Astrocyte of the hippocampus (primary cell): Measurements from ENCODE around the gene GTF2IRD1.

Experiments
- DNase-seq: peaks from one replicate; pipeline ENCODE4 v3.0.0; 2011; ENCODE audit warnings: low read depth, low spot score

GTF2IRD1 gene

DNA sequence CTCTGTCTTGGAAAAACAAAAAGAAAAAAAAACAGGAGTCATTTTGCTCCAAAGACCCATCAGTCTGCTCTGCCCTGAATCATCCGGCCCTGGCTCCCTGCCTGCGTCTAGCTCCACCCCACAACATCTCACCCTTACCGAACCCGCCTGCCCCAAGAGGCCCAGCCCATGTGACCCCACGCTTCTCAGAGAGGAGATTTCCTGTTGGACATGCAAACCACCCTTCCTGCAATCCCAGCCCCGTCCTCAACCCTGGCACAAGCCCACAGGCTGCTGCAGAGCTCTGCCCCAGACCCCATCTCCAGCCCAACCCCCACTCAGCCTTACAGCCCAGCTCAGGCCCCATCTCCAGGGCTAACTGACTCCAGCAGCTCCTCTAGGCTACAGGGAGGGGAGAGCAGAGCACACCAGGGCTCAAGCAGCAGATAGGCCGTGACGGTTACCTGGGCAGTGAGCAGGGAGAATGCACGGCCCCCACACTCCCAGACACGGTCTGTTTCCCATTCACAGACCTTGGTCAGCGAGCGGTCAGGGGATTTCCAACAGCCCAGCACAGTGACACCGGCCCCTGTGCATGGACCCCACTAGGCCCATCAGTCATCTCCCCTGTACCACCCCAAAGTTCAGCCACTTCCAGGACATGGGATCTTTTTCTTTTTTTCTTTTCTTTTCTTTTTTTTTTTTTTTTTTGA, 133.9 kb downstream of the GTF2IRD1 start:
- DNase-seq, result peak; percentile 93

DNA sequence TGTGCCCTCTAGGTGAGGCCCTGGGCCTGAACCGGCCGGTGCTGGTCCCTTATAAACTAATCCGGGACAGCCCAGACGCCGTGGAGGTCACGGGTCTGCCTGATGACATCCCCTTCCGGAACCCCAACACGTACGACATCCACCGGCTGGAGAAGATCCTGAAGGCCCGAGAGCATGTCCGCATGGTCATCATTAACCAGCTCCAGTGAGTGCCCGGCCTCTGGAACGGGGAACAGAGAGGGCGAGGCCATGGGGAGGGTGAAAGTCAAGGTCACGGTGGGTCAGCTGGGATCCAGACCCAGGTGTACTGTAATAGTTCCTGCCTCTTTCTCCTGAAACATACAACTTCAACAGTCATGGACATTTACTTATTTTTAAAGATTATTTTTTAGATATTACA, 137.1 kb downstream of the GTF2IRD1 start:
- no peak for DNase-seq

DNA sequence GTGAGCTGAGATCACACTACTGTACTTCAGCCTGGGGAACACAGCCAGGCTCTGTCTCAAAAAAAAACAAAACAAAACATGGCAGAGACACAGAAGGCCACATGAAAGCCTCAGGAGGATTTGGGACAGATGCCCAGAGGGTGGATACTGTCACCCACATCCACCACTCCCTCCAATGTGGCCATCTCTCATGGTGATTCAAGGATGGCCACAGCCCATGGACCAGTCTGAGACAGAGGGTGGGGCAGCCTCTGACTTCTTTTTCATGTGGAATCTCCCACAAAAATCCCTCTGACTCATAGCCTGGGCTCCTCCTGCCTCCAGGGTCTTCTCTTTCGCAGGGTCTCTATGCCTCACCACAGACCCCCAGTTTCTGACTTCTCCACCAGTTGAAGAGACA, 144.9 kb downstream of the GTF2IRD1 start:
- DNase-seq, result peak; percentile 77

DNA sequence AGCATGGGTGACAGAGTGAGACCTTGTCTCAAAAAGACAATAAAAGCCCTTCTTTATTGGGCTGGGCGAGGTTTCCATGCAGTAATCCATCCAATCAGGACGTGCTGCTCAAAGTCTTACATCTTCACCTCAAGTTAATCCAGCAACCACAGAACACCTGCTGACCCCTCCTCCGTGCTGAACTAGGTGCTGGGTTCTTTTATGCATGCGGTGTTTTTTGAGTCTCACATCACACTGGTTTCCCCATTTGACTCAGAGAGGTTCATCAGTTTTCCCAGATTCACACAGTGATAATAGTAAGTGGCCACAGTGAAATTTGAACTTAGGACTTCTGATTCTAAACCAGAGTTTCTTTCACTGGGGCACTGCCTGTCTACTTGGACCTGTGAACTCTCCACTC, 145.5 kb downstream of the GTF2IRD1 start:
- no peak for DNase-seq

DNA sequence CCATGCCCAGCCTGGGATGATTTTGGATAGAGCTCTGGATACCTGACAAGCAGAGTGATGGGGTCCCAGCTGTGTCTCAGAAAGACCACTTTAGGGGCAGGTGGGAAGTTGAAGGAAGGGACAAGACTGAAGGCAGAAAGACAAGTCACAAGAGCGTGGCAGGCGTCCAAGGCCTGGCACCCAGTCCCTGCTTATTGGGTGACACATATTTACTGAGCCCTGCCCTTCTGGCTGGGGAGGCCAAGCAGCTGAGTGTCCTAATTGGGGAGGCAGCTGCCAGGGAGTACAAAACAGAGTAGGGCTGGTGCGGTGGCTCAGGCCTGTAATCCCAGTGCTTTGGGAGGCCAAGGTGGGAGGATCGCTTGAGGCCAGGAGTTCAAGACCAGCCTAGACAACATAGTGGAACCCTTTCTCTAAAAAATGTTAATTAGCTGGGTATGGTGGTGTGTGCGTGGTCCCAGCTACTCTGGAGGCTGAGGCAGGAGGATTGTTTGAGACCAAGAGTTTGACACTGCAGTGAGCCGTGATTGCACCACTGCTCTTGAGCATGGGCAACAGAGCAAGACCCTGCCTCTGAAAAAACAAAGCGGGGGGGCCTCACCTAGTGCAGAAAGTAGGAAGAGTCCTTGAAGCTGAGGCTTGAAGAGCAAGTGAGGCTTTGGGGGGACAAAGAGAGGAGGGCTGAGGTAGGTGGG, 150.8 kb downstream of the GTF2IRD1 start:
- no peak for DNase-seq

DNA sequence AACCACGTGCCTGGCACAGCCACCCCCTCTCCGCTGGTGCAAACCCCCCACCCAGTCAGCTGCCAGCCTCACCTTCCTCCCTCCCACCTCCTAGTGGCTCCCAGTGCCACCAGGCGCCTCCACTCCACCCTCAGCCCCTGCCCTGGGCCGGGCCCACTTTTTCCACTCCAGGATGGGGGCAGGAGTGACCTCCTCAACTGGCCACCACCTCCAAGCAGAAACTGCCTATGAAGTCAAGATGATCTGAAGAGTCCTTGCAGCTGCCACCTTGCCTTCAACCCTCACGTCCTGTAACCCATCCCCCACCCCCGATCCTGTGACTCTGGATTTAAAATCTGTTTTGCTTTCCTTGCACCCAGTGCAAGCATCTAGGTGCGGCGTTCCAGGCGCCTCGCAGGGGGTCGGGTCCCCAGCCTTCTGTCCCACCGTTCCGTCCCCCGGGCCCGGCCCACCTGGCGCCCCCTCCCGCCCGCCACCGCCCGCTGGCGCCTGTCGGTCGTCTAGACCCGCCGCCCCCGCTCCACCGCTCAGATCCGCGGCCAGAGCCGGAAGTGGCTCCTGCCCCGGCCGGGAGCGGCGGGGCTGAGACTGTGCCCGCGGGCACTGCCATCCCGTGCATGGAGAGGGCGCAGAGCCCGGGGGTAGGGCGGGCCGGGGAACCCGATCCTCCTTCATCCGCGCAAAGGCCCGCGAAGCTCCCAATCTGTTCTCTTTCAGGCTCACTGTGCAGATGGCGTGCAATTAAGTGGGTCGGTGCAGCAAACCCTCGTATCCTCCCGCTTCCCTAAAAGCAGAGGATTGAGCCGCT, 152.6 kb downstream of the GTF2IRD1 start:
- peak; percentile 55 for DNase-seq

DNA sequence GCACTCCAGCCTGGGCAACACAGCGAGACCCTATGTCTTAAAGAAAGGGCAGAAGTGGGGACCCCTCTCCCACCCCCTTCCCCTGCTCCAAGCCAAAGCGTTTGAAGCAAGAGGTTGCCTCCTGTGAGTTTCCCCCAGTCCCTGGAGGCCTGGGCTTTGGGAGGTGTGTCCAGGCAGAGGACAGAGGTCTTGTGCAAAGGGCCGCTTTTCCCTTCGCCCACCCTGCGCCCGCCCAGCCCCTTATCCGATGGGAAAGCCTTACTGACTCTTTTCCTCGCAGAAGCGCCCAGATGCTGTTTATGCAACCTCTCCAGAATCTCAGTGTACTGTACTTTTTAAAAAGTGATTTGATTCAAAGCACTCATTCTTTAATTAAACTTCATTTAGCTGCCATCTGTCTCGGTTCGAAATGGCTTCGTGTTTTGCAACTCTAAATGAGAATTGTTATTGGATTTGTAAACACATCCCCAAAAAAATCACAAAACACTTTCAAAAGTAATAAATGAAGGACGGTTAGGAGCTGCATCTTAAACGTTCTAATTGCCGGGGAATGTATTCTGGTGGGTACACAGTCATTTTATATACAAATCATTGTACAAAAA, 153.3 kb downstream of the GTF2IRD1 start:
- no peak for DNase-seq

DNA sequence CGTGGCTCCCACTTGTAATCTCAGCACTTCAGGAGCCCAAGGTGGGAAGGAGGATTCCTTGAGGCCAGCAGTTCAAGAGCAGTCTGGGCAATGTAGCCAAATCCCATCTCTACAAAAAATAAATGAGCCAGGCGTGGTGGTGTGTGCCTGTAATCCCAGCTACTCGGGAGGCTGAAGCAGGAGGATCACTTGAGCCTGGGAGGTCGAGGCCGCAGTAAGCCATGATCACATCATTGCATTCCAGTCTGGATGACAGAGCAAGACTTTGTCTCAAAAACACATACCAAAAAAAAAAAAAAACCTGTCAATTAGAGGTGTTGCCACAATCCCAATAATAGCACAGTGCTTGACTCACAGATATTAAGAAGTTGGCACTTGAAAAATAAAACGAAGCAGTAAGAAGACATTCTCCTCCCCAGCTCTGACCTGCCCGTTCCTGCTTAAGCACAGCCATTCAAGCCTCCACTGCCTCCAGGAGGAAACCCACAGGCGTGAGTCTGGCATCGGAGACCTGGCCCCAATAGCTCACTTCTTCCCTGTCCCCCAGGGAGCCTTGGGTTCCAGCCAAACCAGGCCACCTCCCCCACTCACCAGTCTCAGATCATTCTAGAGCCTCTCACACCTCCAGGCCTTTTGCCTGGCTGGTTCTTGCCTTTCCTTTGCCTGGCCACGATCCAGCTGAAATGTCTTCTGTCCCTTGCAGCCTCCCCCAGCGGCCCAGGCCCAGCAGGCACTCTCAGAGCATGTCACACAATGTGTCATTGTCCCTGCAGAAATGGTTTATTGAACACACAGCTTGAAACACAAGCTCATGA, 158.5 kb downstream of the GTF2IRD1 start:
- peak; percentile 87 for DNase-seq

DNA sequence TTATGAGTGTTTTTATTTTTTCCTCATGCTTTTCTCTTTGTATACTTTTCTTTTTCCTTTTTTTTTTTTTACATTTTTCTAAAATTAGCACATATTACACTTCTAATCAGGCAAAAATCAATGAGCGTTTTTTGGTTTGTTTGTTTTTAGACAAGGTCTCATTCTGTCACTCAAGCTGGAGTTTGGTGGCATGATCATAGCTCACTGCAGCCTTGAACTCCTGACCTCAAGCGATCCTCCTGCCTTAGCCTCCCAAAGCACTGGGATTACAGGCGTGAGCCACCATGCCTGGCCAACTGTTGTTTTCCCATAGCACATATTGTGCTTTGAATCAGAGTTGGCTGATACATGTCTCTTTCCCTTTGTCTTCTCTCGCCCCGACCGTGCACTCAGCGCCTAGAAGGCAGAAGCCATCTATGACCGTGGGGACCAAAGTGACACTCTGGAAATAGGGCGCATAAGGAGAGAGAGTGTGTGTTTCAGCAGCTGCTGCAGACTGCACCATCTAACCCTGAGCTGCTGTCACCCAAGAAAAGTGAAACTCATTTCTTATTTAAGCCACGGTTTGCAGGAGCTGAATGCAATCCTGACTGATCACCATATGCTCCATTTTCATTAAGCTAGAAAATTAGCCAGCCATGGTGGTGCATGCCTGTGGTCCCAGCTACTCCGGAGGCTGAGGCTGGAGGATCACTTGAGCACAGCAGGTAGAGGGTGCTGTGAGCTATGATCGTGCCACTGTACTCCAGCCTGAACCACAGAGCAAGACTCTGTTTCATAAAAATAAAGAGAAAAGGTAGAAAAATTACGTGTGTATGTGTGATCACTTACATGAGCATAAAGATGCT, 162.5 kb downstream of the GTF2IRD1 start:
- no peak for DNase-seq

DNA sequence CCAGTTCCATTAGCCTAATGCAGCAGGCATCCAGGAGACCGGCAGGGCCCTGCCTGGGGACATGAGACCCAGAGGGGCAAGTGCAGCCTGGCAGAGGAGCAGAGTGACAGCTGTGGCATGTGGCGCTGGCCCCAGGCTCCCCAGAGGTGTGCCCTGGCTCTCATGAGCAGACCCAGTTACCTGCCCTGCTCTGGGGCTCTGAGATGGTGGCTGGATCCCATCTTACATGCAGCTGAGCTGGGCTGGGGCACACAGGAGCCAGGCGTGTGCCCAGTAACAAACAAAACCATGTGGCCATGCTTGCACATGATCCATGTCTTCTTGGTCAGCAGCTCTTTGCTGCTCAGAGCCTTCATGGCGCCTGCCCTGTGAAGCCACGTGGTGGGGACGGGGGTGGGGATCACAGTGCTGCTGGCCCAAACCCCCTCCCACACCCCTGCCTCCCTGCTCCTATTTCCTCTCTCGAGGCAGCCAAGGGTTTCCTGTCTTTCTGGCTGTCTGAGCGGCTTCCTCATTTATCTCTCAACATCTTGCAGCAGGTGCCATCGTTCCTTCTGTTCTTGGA, 163.6 kb downstream of the GTF2IRD1 start:
- no peak for DNase-seq

DNA sequence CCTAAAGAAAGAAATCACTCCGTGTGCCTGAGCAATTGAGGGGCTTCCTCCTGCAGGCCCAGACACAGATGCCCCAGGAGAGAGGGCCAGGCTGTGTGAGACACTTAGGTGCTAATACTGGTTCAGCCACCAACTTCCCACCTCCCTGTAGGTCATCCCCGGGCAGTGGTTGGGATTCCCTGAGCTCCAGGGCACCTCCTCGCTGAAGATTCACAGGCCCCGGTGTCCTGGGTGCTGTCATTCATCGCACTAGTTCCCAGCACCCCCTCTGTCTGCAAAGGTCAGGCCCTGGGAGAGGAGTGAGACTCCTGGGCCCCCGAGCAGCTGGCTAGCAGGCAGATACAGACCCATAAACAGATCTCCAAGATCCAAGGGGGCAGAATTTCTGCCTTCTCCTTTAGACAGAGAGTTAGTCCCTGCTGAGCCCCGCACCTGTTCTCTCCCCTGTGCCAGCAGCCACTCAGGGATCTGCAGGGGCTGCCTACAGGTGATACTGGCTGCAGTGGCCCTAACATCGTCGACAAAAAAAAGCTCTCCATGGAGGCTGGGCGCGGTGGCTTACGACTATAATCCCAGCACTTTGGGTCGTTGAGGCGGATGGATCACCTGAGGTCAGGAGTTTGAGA, 165.6 kb downstream of the GTF2IRD1 start:
- no peak for DNase-seq

DNA sequence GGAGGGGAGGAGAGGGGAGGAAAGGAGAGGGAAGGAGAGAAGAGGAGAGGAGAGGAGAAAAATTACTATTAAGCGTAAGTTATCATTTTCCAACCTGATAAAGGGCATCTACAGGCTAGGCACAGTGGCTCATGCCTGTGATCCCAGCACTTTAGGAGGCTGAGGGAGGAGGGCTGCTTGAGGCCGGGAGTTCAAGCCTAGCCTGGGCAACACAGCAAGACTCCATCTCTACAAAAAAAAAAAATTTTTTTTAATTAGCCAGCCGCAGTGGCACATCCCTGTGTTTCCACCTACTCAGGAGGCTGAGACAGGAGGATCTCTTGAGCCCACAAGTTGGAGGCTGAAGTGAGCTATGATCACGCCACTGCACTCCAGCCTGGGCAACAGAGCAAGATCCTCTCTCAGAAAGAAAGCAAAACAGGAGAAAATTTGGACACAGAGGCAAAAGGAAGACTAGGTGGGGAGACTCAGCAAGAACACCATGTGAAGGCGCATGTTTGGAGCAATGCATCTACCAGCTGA, 168.6 kb downstream of the GTF2IRD1 start:
- no peak for DNase-seq

DNA sequence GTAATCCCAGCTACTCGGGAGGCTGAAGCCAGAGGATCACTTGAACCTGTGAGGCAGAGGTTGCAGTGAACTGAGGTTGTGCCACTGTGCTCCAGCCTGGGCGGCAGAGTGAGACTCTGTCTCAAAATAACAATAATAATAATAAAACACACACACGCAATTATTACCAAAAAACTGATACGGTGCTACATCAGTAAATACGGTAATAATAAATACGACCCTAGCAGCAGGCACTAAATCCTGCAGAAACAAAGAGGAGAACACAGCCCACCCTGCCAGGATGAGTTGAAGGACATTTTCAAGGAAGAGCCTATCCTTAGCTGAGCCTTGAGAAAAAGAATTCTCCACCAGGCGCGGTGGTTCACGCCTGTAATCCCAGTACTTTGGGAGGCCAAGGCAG, 169.4 kb downstream of the GTF2IRD1 start:
- no peak for DNase-seq

DNA sequence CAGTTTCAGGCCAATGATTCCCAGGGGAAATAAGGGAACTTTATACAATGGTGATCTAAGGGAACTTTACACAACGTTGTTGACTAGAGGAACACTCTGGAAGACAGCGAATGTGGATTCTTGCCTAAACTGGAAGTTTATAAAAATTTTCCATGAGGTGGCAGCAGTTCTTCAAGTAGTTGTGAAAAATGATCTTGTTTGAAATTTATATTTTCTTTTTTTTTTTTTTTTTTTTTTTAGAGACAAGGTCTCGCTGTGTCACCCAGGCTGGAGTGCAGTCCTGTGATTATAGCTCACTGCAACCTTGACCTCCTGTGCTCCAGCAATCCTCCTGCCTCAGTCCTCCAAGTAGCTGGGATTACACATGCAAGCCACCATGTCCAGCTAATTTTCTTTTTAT, 171.7 kb downstream of the GTF2IRD1 start:
- DNase-seq, result no peak

DNA sequence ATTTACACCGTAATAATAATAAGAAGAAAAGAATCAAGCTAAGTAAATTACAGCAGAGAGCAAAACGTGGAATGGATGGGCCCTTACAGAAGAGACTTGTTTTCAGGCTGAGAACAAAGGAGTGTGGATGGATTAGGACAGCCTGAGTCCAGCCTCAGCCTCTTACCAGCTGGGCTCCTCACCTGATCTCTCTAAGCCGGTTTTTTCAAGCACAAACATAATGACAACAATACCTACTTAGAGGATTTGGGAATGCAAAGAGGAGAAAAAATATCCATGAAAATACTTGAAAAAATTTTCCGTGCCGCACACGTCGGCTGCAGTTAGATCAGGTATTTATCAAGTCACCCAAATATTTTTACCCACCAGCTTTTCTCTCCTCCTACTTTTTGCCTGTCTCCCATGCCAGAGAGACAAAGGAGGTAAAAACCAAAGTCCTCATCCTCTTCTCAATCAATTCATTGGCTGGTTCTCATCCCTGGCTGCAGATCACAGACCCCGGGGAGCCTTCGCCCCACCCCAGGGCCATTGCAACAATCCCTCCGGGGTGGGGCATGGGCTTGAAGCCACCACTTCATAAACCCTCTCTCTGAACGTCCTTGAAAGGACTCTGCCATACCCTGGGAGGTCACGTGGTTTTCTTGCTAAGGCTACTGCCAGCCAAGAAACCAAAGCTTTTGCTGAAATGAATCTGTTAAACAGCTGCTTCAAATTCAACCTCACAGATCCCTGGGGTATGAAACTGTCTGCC, 174.1 kb downstream of the GTF2IRD1 start:
- DNase-seq, result peak; percentile 51

DNA sequence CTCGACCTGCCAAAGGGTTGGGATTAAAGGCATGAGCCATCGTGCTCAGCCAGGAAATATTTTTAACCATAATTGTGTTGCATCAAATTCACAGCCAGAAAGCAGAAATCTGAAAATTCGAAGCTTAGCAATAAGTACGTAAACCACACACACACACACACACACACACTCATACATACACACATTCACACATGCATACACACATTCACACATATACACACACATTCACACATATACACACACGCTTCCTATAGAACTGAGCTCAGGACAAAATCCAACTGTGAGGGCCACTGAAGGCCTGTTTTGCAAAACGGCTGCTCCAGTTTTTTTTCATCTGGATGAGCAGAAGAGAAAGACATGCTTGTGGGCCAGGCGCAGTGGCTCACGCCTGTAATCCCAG, 178.8 kb downstream of the GTF2IRD1 start:
- no peak for DNase-seq

DNA sequence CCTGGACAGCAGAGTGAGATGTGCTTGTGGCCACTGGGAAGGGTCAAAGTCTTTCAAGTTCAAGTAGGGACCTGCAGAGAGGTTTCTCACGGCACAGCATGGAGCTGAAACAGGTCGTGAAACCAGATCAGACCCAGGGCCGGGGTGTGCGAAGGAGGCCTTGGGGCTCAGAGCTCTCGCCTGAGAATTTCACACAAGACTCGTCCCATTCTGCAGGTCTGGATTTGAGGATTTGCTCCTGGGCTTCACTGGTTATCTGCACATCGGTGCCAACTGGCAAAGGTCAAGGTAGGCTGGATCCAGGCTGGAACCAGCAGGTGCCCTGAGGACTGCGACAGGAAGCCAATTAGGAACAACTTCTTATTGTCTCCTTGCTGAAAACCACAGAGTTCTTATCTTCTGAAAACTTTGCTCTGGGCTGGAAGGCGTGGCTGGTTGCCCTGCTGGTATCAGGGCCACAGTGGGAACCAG, 179.8 kb downstream of the GTF2IRD1 start:
- DNase-seq, result no peak

DNA sequence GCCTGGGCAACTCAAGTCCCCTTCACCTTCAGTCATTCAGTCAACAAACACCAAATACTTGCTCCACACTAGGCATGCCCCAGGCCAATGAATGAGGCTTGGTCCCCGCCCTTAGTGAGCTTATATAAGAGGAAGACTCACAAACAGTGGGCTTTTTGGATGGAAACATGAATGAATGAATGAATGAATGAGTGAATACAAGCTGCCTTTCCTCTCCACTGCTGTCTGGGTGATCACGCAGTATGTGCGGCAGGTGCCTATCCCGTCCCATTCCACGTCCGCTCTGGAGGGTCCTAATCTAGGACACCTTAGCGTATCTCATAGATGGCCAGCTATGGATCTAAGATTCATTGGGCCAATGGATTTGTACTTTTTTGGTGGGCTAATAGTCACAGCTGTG, 184.0 kb downstream of the GTF2IRD1 start:
- DNase-seq, result no peak

DNA sequence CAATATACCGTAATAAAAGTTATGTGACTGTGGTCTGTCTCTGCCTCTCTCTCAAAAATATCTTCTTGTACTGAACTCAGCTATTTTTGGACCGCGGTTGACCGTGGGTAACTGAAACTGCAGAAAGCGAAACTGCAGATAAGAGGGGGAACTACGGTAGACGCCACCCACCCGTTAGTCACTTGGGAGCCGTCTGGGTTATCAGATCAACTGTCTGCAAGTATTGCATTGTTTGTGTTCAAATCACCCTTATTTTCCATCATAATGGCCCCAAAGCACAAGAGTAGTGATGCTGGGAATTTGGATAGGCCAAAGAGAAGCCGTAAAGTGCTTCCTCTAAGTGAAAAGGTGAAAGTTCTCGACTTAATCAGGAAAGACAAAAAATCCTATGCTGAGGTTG, 196.3 kb downstream of the GTF2IRD1 start:
- DNase-seq, result peak; percentile 73
